PC-3 (cell line): ENCODE data around the gene ARHGAP18.

Experiments used
- EZH2 ChIP-seq: fragments of 300-600 bp; sonication (generic); IDR thresholded peaks from one replicate; pipeline ENCODE4 v1.6.1; 2017; ENCODE audit warnings: antibody characterized with exemption, mild to moderate bottlenecking, low read length; ENCODE audit not compliant: unreplicated experiment
- EZH2phosphoT487 ChIP-seq: fragments of 300-600 bp; sonication (generic); IDR thresholded peaks from 2 replicates; pipeline ENCODE4 v1.6.1; 2018; ENCODE audit warnings: mild to moderate bottlenecking, antibody characterized with exemption, low read length, borderline replicate concordance
- TF ChIP-seq, protein P1 (sequence below): fragments of 300-600 bp; sonication (generic); conservative IDR thresholded peaks from 2 replicates; pipeline ENCODE4 v1.5.1; 2017; ENCODE audit warnings: antibody characterized with exemption, low read depth, mild to moderate bottlenecking, low read length

GRCh38 chr6:129544892-129545612 is 164.9 kb downstream of the ARHGAP18 start:
- TF ChIP-seq, protein P1, sequence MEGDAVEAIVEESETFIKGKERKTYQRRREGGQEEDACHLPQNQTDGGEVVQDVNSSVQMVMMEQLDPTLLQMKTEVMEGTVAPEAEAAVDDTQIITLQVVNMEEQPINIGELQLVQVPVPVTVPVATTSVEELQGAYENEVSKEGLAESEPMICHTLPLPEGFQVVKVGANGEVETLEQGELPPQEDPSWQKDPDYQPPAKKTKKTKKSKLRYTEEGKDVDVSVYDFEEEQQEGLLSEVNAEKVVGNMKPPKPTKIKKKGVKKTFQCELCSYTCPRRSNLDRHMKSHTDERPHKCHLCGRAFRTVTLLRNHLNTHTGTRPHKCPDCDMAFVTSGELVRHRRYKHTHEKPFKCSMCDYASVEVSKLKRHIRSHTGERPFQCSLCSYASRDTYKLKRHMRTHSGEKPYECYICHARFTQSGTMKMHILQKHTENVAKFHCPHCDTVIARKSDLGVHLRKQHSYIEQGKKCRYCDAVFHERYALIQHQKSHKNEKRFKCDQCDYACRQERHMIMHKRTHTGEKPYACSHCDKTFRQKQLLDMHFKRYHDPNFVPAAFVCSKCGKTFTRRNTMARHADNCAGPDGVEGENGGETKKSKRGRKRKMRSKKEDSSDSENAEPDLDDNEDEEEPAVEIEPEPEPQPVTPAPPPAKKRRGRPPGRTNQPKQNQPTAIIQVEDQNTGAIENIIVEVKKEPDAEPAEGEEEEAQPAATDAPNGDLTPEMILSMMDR, result no peak
- TF ChIP-seq EZH2, result no peak
- no peak for TF ChIP-seq EZH2phosphoT487
